ENCODE measurements around the gene GLIS2.
A peak's percentile ranks its signal among the peaks of the same experiment; 100 is the strongest.

GLIS2 gene

DNA sequence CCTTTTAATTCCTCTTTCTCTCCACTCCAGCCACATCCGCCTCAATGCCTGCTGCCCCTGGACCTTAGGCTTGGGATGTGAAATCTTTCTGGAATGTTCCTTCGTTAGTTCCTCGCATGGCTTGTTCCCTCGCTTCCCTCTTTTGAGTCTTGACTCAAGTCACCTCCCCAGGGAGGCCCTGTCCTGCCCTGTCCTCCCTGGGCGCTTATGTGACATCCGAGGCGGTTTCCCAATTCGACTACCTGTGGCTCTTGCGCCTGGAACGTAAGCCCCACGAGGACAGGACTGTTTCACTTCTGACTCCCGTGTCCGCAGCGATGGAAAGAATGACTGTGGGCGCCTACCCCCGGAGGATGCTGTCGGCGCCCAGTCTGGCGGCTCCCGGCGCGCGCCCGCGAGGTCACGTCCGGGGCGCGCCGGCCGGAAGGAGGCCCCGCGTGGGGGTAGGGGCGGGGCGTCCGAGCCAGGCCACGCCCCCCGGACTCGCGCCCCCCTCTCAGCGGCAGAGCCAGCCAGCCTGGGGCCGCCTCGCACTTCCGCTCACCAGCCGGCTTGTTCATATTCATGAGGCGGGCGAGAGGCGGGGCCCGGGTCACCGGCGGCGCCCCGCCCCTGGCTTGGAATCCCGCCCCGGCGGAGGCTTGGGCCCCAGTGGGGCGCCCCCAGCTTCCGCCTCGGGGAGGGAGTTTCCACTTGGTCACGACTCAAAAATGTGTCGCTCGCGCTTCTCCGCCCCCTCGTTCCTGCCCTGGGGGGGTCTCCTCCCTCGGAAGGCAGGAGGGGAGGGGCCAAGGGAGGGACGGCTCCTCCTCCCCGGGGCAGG is 8.4 kb upstream of the GLIS2 start:
- H3K27me3 ChIP-seq: peaks cover 11% of the 10 kb centered on the region
- TF ChIP-seq, protein P1, sequence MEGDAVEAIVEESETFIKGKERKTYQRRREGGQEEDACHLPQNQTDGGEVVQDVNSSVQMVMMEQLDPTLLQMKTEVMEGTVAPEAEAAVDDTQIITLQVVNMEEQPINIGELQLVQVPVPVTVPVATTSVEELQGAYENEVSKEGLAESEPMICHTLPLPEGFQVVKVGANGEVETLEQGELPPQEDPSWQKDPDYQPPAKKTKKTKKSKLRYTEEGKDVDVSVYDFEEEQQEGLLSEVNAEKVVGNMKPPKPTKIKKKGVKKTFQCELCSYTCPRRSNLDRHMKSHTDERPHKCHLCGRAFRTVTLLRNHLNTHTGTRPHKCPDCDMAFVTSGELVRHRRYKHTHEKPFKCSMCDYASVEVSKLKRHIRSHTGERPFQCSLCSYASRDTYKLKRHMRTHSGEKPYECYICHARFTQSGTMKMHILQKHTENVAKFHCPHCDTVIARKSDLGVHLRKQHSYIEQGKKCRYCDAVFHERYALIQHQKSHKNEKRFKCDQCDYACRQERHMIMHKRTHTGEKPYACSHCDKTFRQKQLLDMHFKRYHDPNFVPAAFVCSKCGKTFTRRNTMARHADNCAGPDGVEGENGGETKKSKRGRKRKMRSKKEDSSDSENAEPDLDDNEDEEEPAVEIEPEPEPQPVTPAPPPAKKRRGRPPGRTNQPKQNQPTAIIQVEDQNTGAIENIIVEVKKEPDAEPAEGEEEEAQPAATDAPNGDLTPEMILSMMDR (IDR thresholded peaks at IDR 0.05): peak; percentile 21

GRCh38 chr16:4309102-4309832 is 6.6 kb upstream of the GLIS2 start:
- TF ChIP-seq, protein P1 (IDR thresholded peaks at IDR 0.05): no peak
- H3K9me3 ChIP-seq: no peaks in the 10 kb centered on the region

More for the DNA sequence above, 8.4 kb upstream of the GLIS2 start:
- peaks cover 12 to 16% of the 10 kb centered on the region in 2 experiments for H3K4me1 ChIP-seq (ENCODE audit: control insufficient read depth in 1 of 2, insufficient read depth in 1 of 2, low read depth in 1 of 2, low read length in 1 of 2)
- peak overlapping the region; percentile 78 to 95 for H3K4me3 ChIP-seq (ENCODE audit: low read depth in 1 of 2, low read length in 1 of 2)
- H3K27ac ChIP-seq: peak overlapping the region; percentile 81
- no peaks in the 10 kb centered on the region for H3K36me3 ChIP-seq
- no peaks in the 10 kb centered on the region for H3K9me3 ChIP-seq

GRCh38 chr16:4309833-4310266 is 6.0 kb upstream of the GLIS2 start:
- H3K27me3 ChIP-seq: peaks cover 35% of the 10 kb centered on the region
- TF ChIP-seq, protein P1 (IDR thresholded peaks at IDR 0.05): peak; percentile 53
- no peaks in the 10 kb centered on the region for H3K36me3 ChIP-seq
- H3K4me1 ChIP-seq (ENCODE audit: control insufficient read depth in 1 of 2, insufficient read depth in 1 of 2, low read depth in 1 of 2, low read length in 1 of 2): peaks cover 19 to 24% of the 10 kb centered on the region in 2 experiments
- no peak overlapping the region for H3K27ac ChIP-seq
- no peaks in the 10 kb centered on the region for H3K9me3 ChIP-seq
- H3K4me3 ChIP-seq (ENCODE audit: low read depth in 1 of 2, low read length in 1 of 2): no peak overlapping the region

More at GRCh38 chr16:4309102-4309832, 6.6 kb upstream of the GLIS2 start:
- no peaks in the 10 kb centered on the region for H3K36me3 ChIP-seq
- peaks cover 17 to 22% of the 10 kb centered on the region in 2 experiments for H3K4me1 ChIP-seq (ENCODE audit: control insufficient read depth in 1 of 2, insufficient read depth in 1 of 2, low read depth in 1 of 2, low read length in 1 of 2)
- peaks cover 29% of the 10 kb centered on the region for H3K27me3 ChIP-seq
- no peak overlapping the region for H3K4me3 ChIP-seq (ENCODE audit: low read depth in 1 of 2, low read length in 1 of 2)
- no peak overlapping the region for H3K27ac ChIP-seq

GRCh38 chr16:4313563-4314531 is 2.0 kb upstream of the GLIS2 start:
- H3K9me3 ChIP-seq: no peaks in the 10 kb centered on the region
- no peak overlapping the region for H3K27ac ChIP-seq
- H3K27me3 ChIP-seq: peaks cover 75% of the 10 kb centered on the region
- H3K4me1 ChIP-seq (ENCODE audit: control insufficient read depth in 1 of 2, insufficient read depth in 1 of 2, low read depth in 1 of 2, low read length in 1 of 2): peaks cover 18 to 24% of the 10 kb centered on the region in 2 experiments
- no peak overlapping the region for H3K4me3 ChIP-seq (ENCODE audit: low read depth in 1 of 2, low read length in 1 of 2)
- TF ChIP-seq, protein P1 (IDR thresholded peaks at IDR 0.05): peak; percentile 51
- no peaks in the 10 kb centered on the region for H3K36me3 ChIP-seq

All from neutrophil (primary cell).